ENCODE measurements around the gene SLC50A1.

Gene SLC50A1

DNA sequence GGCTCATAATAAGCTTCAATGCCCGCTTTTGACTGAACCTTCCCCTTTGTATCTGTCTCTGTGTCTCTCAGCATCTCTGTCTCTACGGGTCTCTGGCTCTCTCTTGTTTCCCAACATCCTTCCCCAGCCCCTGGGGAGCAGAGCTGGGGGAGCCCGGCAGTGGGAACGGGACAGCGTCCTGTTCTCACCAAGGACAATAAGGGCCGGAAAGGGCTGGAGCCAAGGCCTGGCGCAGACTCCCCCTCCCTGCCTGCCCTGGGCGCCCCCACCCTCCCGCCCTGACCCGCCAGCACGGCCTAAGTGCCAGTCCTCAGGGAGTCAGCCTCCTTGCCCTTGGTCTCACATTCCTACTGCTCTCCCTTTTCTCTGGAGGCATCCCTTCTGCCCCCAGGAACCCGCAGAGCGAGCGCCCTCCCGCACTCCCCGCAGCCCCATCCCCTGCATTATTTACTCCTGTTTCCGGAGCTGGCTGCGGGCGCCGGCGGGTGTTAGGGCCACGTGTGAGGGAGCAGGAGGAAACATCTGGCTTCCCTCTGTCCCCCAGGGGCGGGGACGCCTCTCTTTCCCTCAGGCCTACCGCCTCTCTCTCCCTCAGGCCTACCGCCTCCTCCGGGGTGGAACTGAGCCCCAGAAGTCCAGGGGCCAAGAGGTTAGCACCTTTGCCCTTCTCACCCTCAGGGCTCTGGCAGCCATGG lies 31.0 kb downstream of the SLC50A1 start:
- TF ChIP-seq, protein P1, sequence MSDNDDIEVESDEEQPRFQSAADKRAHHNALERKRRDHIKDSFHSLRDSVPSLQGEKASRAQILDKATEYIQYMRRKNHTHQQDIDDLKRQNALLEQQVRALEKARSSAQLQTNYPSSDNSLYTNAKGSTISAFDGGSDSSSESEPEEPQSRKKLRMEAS (IDR thresholded peaks at IDR 0.05): no peak
- TF ChIP-seq NFIC (IDR thresholded peaks at IDR 0.05) (no peak), CREB1 (IDR thresholded peaks at IDR 0.05; ENCODE audit: low read depth) (no peak), RAD21 (IDR thresholded peaks at IDR 0.05; ENCODE audit: low read depth) (no peak), TEAD4 (IDR thresholded peaks at IDR 0.05) (no peak), CEBPB (IDR thresholded peaks at IDR 0.05) (no peak), EGR1 (IDR thresholded peaks at IDR 0.05) (no peak), EP300 (IDR thresholded peaks at IDR 0.05; ENCODE audit: borderline replicate concordance) (no peak), TAF1 (IDR thresholded peaks at IDR 0.05; ENCODE audit: low read depth) (no peak), FOXM1 (IDR thresholded peaks at IDR 0.05; ENCODE audit: borderline replicate concordance, low read depth) (no peak), ZBTB7A (IDR thresholded peaks at IDR 0.05; ENCODE audit: low read depth) (no peak), YY1 (IDR thresholded peaks at IDR 0.05; ENCODE audit: low read depth) (no peak), TCF12 (IDR thresholded peaks at IDR 0.05; ENCODE audit: low read depth) (no peak)
- TF ChIP-seq, protein P2, sequence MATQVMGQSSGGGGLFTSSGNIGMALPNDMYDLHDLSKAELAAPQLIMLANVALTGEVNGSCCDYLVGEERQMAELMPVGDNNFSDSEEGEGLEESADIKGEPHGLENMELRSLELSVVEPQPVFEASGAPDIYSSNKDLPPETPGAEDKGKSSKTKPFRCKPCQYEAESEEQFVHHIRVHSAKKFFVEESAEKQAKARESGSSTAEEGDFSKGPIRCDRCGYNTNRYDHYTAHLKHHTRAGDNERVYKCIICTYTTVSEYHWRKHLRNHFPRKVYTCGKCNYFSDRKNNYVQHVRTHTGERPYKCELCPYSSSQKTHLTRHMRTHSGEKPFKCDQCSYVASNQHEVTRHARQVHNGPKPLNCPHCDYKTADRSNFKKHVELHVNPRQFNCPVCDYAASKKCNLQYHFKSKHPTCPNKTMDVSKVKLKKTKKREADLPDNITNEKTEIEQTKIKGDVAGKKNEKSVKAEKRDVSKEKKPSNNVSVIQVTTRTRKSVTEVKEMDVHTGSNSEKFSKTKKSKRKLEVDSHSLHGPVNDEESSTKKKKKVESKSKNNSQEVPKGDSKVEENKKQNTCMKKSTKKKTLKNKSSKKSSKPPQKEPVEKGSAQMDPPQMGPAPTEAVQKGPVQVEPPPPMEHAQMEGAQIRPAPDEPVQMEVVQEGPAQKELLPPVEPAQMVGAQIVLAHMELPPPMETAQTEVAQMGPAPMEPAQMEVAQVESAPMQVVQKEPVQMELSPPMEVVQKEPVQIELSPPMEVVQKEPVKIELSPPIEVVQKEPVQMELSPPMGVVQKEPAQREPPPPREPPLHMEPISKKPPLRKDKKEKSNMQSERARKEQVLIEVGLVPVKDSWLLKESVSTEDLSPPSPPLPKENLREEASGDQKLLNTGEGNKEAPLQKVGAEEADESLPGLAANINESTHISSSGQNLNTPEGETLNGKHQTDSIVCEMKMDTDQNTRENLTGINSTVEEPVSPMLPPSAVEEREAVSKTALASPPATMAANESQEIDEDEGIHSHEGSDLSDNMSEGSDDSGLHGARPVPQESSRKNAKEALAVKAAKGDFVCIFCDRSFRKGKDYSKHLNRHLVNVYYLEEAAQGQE (IDR thresholded peaks at IDR 0.05; ENCODE audit: low read depth): no peak
- TF ChIP-seq, protein P3, sequence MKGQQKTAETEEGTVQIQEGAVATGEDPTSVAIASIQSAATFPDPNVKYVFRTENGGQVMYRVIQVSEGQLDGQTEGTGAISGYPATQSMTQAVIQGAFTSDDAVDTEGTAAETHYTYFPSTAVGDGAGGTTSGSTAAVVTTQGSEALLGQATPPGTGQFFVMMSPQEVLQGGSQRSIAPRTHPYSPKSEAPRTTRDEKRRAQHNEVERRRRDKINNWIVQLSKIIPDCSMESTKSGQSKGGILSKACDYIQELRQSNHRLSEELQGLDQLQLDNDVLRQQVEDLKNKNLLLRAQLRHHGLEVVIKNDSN (IDR thresholded peaks at IDR 0.05): no peak

DNA sequence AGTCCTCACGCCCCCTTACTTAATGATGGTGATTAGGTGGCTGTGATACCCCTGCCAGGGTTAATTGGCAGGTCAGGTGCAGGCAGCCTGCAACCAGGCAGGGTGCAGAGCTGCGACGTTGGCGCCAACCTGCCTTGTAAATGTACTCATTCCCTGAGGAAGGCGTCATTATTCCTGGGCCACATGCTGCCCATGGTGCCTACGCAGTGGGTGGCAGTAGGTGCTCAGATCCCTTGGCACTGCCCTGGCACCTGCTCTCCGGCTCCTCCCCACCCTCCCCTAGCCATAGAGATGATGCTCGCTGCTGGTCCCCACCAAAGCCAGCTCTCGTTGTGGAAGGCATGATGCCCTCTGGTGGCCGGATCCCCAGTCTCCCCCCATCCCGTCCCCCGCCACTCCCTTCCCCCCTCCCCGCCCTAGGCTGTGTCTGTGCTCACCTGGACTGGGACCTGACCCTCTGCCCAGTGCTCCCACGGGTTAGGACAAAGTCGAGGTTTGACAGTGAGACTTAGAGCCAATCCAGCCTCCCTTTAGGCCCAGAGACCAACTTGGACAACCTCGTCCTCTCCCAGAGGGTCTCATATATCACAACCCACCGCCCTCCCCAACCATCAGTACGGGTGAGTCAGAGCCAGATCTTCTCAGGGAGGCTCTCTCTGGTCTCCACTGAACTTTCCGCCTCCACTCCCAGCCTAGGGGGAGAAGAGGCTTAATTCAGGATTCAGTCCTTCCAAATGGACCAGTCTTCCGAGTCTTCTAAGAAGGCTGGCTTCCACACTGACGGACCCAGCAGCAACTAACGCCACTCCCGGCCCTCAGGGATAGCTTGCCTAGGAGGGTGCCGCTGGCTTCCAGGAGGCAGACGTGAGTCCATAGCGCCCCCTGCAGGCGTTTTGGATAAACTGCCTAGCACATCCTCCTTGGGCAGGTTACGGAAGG lies 31.8 kb downstream of the SLC50A1 start:
- TF ChIP-seq YY1 (IDR thresholded peaks at IDR 0.05; ENCODE audit: low read depth): no peak
- TF ChIP-seq RAD21 (IDR thresholded peaks at IDR 0.05; ENCODE audit: low read depth): peak; percentile 98
- TF ChIP-seq ZBTB7A (IDR thresholded peaks at IDR 0.05; ENCODE audit: low read depth): no peak
- TF ChIP-seq, protein P1 (IDR thresholded peaks at IDR 0.05): no peak
- no peak for TF ChIP-seq TCF12 (IDR thresholded peaks at IDR 0.05; ENCODE audit: low read depth)

DNA sequence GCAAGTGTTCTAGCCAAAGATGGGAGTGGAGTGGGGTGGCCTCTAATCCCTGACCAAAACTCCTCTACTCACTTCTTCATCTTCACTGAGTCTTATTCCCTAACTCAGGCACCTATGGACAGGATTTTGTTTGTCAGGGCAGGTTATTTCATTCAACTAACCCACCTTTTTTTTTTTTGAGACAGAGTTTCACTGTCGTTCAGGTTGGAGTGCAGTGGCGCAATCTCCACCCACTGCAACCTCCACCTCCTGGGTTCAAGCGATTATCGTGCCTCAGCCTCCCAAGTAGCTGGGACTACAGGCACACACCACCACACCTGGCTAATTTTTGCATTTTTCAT lies 32.4 kb downstream of the SLC50A1 start:
- TF ChIP-seq CEBPB (IDR thresholded peaks at IDR 0.05): peak; percentile 25; the same call in 1 of the 2 replicates

DNA sequence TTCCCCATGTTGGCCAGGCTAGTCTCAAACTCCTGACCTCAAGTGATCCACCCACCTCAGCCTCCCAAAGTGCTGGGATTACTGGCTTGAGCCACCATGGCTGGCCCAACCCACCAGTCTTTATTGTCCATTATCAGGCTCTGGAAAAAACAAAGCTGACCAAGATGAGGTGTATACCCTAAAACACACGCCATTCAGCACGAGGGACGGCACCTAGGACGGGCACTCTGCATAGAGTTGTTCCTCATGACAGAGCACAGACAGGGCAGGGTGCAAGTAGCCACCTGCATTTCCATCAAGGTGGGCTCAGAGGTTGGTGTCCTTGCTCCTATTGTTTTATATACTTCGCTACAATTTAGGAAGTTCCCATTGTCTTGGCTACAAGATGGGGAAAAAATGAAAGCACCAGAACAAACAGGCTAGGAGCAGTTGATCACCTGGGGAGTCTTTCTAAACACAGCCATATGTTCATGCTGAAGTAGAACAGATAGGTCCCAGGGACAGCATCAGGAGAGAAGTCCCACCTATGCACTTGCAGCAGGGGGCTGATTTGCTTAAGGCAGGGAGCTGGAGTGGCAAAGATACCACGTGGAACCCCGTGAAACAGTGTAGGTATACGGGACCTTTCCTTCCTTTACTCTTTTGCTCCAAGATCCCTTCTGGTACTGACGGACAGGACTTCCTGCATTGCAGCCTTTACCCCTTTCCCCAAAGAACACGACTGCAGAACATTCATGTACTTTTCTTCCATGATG lies 33.0 kb downstream of the SLC50A1 start:
- TF ChIP-seq NFIC (IDR thresholded peaks at IDR 0.05) (no peak), TEAD4 (IDR thresholded peaks at IDR 0.05) (no peak), CREB1 (IDR thresholded peaks at IDR 0.05; ENCODE audit: low read depth) (no peak), CEBPB (IDR thresholded peaks at IDR 0.05) (no peak), TCF12 (IDR thresholded peaks at IDR 0.05; ENCODE audit: low read depth) (no peak), RAD21 (IDR thresholded peaks at IDR 0.05; ENCODE audit: low read depth) (no peak), FOXM1 (IDR thresholded peaks at IDR 0.05; ENCODE audit: borderline replicate concordance, low read depth) (no peak), EP300 (IDR thresholded peaks at IDR 0.05; ENCODE audit: borderline replicate concordance) (no peak), EGR1 (IDR thresholded peaks at IDR 0.05) (no peak), YY1 (IDR thresholded peaks at IDR 0.05; ENCODE audit: low read depth) (no peak), ZBTB7A (IDR thresholded peaks at IDR 0.05; ENCODE audit: low read depth) (no peak), TAF1 (IDR thresholded peaks at IDR 0.05; ENCODE audit: low read depth) (no peak)
- TF ChIP-seq, protein P3 (IDR thresholded peaks at IDR 0.05): no peak
- TF ChIP-seq, protein P1 (IDR thresholded peaks at IDR 0.05): no peak
- TF ChIP-seq, protein P2 (IDR thresholded peaks at IDR 0.05; ENCODE audit: low read depth): no peak

DNA sequence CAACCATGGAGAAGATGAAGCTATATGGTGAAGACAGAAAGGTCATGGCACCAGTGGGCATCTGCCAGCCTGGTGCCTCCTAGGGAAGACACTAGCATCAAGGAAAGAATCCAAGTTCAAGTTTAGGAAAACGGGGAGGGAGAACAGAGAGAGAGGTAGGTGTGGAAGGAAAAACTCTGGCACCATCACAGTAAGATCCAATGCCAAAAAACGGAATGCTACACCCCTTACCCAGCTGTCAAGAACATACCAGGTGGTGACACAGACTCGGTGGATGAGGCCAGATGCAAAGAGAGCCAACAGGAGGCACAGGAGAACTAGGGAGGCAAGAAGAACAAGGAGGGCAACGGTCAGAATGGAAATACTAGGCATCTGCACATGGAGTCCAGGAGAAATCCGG lies 33.9 kb downstream of the SLC50A1 start:
- TF ChIP-seq CEBPB (IDR thresholded peaks at IDR 0.05) (no peak), TAF1 (IDR thresholded peaks at IDR 0.05; ENCODE audit: low read depth) (no peak), TEAD4 (IDR thresholded peaks at IDR 0.05) (no peak), EP300 (IDR thresholded peaks at IDR 0.05; ENCODE audit: borderline replicate concordance) (no peak), NFIC (IDR thresholded peaks at IDR 0.05) (no peak), RAD21 (IDR thresholded peaks at IDR 0.05; ENCODE audit: low read depth) (no peak), TCF12 (IDR thresholded peaks at IDR 0.05; ENCODE audit: low read depth) (no peak), EGR1 (IDR thresholded peaks at IDR 0.05) (no peak)
- TF ChIP-seq, protein P1 (IDR thresholded peaks at IDR 0.05): no peak
